ENCODE measurements around the gene RBBP9. TPM values are rescaled to one million over a fixed set of nuclear protein-coding genes. Genes with fewer than 3 reads are reported as not detected.
A peak's percentile ranks its signal among the peaks of the same experiment; 100 is the strongest.
"Not testable (repeated sequence)": the region's sequence is repeated elsewhere in the genome, so short reads cannot be mapped to it uniquely, and the experiment has no call there.

Gene RBBP9
- total and polyA plus RNA-seq, 8 donors: 2.1 to 7.3 (median 5.7) TPM

GRCh38 chr20:18507218-18508191, 10.5 kb upstream of the RBBP9 start, which contains the start of gene SEC23B:
SEC23B (plus strand) TSS chr20:18507940; CDS start chr20:18510836, 2,896 bp downstream.
- H3K4me3 ChIP-seq: peak within 1 kb of the TSS; percentile 22 to 93 (median 78)
- H3K9me3 ChIP-seq: no peaks in the 10 kb centered on the region
- DNase-seq (peak; percentile 95 to 98 (median 96)), FAIRE-seq (peak; percentile 80), ATAC-seq (peak; percentile 95 to 99 (median 96))
- WGBS, 2 donors: 0% methylated on average over 69 of the region's 69 CpGs
- no peak for TF ChIP-seq CTCF (IDR thresholded peaks at IDR 0.05)
- H3K4me1 ChIP-seq: peaks cover 5 to 29% (median 10%) of the 10 kb centered on the region in 3 donors
- H3K36me3 ChIP-seq: peaks cover 0 to 15% (median 4%) of the 10 kb centered on the region in 3 donors
- H3K27ac ChIP-seq: peak within 1 kb of the TSS; percentile 96 to 99 (median 99)
- intact Hi-C loops (cut with DNase I): no loop called here
- H3K27me3 ChIP-seq: no peaks in the 10 kb centered on the region

- no peak for TF ChIP-seq CTCF (IDR thresholded peaks at IDR 0.05)
- 57 to 60% methylated on average over 8 of the region's 8 CpGs for WGBS, 2 donors
- Histone ChIP-seq H3K4me3 (peak overlapping the region; percentile 22 to 93 (median 78)), H3K9me3 (no peaks in the 10 kb centered on the region), H3K36me3 (peaks cover 0 to 11% (median 4%) of the 10 kb centered on the region in 3 donors), H3K27ac (peak overlapping the region; percentile 96 to 99 (median 99)), H3K27me3 (no peaks in the 10 kb centered on the region), H3K4me1 (peaks cover 0 to 27% (median 8%) of the 10 kb centered on the region in 3 donors)
- ATAC-seq (no peak), FAIRE-seq (no peak), DNase-seq (no peak)
- intact Hi-C loops (cut with DNase I): no loop called here
These were observed 9.7 kb upstream of the RBBP9 start for GRCh38 chr20:18506744-18507143.

GRCh38 chr20:18504479-18505060, 7.5 kb upstream of the RBBP9 start:
- no peak for TF ChIP-seq CTCF (IDR thresholded peaks at IDR 0.05)
- Histone ChIP-seq H3K27ac (peak overlapping the region in 1 of 4 donors; percentile 66), H3K4me1 (peaks cover 0 to 15% (median 0%) of the 10 kb centered on the region in 3 donors), H3K4me3 (no peak overlapping the region), H3K9me3 (no peaks in the 10 kb centered on the region), H3K27me3 (no peaks in the 10 kb centered on the region), H3K36me3 (no peaks in the 10 kb centered on the region)
- peak in 5 of 6 donors; percentile 33 to 54 (median 49) for DNase-seq
- intact Hi-C loops (cut with DNase I): no loop called here
- ATAC-seq: peak in 1 of 4 donors; percentile 1
- WGBS, 2 donors: 53 to 67% methylated on average over 31 of the region's 31 CpGs
- FAIRE-seq: no peak

GRCh38 chr20:18501672-18502071, 4.6 kb upstream of the RBBP9 start:
- H3K4me1 ChIP-seq; DNase-seq; H3K27ac ChIP-seq; FAIRE-seq; H3K27me3 ChIP-seq; H3K4me3 ChIP-seq; H3K36me3 ChIP-seq; H3K9me3 ChIP-seq; intact Hi-C loops (cut with DNase I); ATAC-seq: not testable (repeated sequence)
- 53 to 67% methylated on average over 1 of the region's 1 CpG for WGBS, 2 donors

- no peak for TF ChIP-seq CTCF (IDR thresholded peaks at IDR 0.05)
- Histone ChIP-seq H3K27ac (peak overlapping the region in 1 of 4 donors; percentile 8), H3K27me3 (no peaks in the 10 kb centered on the region), H3K4me1 (peaks cover 0 to 8% (median 0%) of the 10 kb centered on the region in 3 donors), H3K36me3 (no peaks in the 10 kb centered on the region), H3K9me3 (no peaks in the 10 kb centered on the region), H3K4me3 (peak overlapping the region in 2 of 4 donors; percentile 65 to 74)
- 94% methylated on average over 3 of the region's 3 CpGs for WGBS, 2 donors
- DNase-seq (no peak), FAIRE-seq (no peak), ATAC-seq (no peak)
- intact Hi-C loops (cut with DNase I): no loop called here
These were observed 578 bp upstream of the RBBP9 start for GRCh38 chr20:18497603-18498002.
